ENCODE data around the gene MBIP.

Gene MBIP

GRCh38 chr14:36313206-36313605, 7.2 kb downstream of the MBIP start:
- no peak for DNase-seq

- no peak for DNase-seq
These were observed 13.6 kb downstream of the MBIP start for GRCh38 chr14:36306836-36307235.

- no peak for DNase-seq
These were observed 15.5 kb downstream of the MBIP start for GRCh38 chr14:36304895-36305294.

- no peak for DNase-seq
These were observed 16.5 kb downstream of the MBIP start for GRCh38 chr14:36303960-36304359.

GRCh38 chr14:36302823-36303222, 17.6 kb downstream of the MBIP start:
- no peak for DNase-seq

- DNase-seq: no peak
These were observed 19.3 kb downstream of the MBIP start for GRCh38 chr14:36301159-36301558.

GRCh38 chr14:36300337-36300736, 20.1 kb downstream of the MBIP start:
- no peak for DNase-seq

- no peak for DNase-seq
These were observed 24.5 kb downstream of the MBIP start for GRCh38 chr14:36295642-36296627.

GRCh38 chr14:36294543-36294942, 25.9 kb downstream of the MBIP start:
- no peak for DNase-seq

GRCh38 chr14:36293824-36294223, 26.6 kb downstream of the MBIP start:
- DNase-seq: no peak

- DNase-seq: no peak
These were observed 30.5 kb downstream of the MBIP start for GRCh38 chr14:36289954-36290353.

- no peak for DNase-seq
These were observed 31.9 kb downstream of the MBIP start for GRCh38 chr14:36288496-36288895.

GRCh38 chr14:36284971-36285595, 35.4 kb downstream of the MBIP start:
- no peak for DNase-seq

- DNase-seq: no peak
These were observed 39.1 kb downstream of the MBIP start for GRCh38 chr14:36281309-36281708.

- DNase-seq: no peak
These were observed 40.9 kb downstream of the MBIP start for GRCh38 chr14:36279306-36280190.

- no peak for DNase-seq
These were observed 44.7 kb downstream of the MBIP start for GRCh38 chr14:36275741-36276140.

- DNase-seq: no peak
These were observed 48.2 kb downstream of the MBIP start for GRCh38 chr14:36271939-36272907.

- DNase-seq: no peak
These were observed 49.2 kb downstream of the MBIP start for GRCh38 chr14:36271222-36271621.

- no peak for DNase-seq
These were observed 50.2 kb downstream of the MBIP start for GRCh38 chr14:36270191-36270590.

GRCh38 chr14:36268121-36268520, 52.3 kb downstream of the MBIP start:
- DNase-seq: peak; percentile 76

- DNase-seq: no peak
These were observed 55.8 kb downstream of the MBIP start for GRCh38 chr14:36264595-36264994.

GRCh38 chr14:36264107-36264506, 56.3 kb downstream of the MBIP start:
- DNase-seq: no peak

Measured in NCI-H1105 (cell line).